ENCODE results near the gene ZFP36L2.

The ZFP36L2 gene

DNA sequence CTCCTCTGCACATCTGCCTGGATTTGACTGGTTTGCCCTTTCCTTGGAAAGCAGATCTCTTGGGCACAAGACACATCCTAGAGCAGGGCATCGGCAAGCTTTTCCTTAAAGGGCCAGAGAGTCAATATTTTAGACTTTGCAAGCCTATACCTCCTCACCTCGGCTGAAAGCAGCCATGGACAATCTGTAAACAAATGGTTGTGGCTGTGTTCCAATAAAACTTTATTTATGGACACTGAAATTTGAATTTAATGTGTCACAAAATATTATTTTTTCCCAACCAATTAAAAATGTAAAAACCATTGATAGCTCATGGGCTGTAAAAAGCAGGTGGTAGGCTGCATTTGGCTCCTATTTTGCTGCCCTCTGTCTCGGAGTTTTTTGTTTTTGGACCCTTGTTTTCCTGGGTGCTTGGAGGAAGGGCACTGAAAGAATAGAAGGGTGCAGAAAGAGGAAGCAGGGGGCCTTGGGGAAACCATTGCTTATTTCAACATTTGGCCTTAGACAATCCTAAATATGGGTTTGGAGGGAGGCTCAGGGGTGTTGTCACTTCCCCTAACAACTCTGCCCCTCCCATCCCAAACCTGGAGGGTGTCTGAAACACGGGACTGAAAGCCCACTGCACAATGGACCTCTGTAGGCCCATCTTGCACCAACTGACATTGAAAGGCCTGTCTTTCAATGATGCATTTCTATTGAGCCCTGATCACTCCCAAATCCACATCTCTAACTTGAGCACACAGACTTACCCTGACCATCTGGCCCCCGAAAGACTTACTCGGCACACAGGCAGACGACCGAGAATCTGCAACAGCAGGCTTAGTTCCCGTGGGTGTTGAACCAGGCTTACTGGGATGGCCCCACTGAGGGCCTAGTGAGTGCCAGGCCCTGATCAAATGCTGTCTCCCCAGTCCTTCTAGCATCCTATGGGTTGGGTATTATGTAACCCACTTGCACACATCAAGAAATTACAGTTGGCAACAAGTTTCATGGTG is 7.1 kb upstream of the ZFP36L2 start:
- TF ChIP-seq, protein P1, sequence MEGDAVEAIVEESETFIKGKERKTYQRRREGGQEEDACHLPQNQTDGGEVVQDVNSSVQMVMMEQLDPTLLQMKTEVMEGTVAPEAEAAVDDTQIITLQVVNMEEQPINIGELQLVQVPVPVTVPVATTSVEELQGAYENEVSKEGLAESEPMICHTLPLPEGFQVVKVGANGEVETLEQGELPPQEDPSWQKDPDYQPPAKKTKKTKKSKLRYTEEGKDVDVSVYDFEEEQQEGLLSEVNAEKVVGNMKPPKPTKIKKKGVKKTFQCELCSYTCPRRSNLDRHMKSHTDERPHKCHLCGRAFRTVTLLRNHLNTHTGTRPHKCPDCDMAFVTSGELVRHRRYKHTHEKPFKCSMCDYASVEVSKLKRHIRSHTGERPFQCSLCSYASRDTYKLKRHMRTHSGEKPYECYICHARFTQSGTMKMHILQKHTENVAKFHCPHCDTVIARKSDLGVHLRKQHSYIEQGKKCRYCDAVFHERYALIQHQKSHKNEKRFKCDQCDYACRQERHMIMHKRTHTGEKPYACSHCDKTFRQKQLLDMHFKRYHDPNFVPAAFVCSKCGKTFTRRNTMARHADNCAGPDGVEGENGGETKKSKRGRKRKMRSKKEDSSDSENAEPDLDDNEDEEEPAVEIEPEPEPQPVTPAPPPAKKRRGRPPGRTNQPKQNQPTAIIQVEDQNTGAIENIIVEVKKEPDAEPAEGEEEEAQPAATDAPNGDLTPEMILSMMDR (IDR thresholded peaks at IDR 0.05; ENCODE audit: extremely low read depth, missing control alignments), result no peak
- DNase-seq (ENCODE audit: low spot score), result no peak

DNA sequence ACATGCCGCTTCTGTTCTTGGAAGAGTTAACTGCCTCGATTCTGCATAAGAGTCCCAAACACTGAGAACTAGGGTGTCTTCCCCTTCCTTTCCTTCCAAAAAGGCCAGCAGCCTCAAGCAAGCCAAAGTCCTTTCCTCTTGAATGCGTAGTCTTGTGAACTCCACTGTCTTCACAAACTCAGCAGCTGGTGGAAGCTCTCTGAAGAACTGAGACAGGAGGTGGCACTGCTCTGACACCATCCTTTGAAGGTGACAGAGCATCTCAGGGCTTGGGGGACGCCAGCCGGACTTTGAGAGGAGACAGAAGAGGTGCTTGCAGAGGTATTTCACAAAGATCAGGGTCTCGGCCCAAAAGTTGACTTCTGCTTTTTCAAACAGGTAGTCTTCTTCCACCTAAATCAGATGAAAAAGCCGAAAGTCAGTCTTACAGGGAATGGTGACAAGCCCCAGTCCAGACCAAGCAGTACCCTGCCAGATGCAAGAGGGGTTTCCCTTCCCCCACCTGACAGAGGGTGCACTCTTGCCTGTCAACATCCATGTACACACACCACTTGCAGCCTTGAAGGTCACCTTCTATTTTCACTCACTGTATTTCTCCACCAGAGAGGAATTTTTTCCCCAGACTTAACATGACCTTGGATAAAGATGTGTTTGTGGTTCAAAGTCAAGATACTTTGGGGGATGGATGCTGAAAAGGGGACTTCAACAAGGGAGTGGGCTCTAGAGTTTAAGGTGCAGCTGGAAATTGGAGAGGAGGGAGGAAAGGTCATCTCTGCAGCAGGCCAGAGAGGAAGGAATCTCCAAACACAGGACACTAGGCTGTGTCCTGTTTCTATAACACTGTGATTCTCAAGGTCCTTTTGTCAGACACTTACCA is 4.8 kb upstream of the ZFP36L2 start:
- no peak for DNase-seq (ENCODE audit: low spot score)
- TF ChIP-seq, protein P1 (IDR thresholded peaks at IDR 0.05; ENCODE audit: extremely low read depth, missing control alignments), result no peak

DNA sequence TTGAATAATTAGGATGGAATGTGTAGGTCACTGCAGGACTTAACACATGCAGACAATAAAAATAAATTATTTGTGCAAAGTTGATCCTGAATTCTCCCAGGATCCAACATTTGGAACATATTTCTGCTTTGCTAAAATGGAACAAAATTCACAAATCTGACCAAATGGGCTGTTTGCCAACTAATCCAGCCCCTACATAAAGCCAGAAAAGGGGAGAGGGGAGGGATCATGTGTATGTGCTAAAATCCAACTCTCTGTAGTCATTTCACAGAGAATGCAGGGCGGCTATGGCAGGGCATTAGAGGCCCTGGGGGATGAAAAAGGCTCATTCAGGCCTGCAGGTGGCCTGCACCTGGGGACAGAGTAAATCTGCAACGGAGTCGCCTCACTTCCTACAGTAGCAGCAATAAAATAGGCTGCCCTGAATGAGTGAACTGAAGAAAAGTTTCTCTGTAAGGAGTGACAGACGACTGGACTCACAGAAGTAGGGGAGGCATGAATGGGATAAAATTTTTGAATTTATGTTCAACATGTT is 4.0 kb upstream of the ZFP36L2 start:
- TF ChIP-seq, protein P1 (IDR thresholded peaks at IDR 0.05; ENCODE audit: extremely low read depth, missing control alignments), result no peak
- DNase-seq (ENCODE audit: low spot score), result no peak

DNA sequence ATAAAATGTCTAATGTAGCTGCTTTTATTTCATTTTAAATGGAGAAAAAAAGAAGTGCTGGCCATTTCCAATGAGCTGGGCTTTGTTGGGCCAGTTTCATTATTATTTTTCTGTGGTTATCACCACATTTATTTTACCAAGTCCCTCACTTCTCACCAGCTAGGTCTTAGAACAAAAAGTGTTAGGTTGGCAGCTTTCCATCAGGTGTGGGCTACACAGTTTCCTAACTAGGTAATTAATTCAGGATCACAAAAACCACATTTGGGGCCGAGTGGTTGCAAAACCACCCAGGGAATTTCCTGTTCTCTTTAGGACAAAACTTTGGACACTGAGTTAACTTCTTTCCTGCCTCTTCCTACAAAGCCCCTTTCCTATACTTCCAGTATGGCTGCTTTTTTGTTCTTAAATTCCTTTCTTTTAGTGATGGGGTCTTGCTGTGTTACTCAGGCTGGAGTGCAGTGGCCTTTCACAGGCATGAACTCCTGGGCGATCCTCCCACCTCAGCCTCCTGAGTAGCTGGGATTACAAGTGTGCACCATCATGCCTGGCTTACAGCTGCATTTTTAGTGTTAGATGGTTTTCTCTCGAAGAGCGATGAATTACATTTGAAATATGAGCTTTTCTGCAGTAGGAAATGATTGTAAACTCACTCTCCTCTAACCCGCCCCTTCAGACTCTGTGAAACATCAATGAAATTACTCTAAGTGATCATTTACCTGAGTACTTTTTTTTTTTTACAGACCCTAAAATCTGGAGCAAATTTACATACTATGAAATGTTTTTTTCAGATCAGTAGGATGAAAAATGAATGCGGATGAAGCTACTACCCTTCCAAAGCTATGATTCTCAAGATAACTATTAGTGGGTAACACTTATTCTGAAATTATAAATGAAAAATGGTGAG is 2.6 kb upstream of the ZFP36L2 start:
- TF ChIP-seq, protein P1 (IDR thresholded peaks at IDR 0.05; ENCODE audit: extremely low read depth, missing control alignments), result no peak
- no peak for DNase-seq (ENCODE audit: low spot score)

DNA sequence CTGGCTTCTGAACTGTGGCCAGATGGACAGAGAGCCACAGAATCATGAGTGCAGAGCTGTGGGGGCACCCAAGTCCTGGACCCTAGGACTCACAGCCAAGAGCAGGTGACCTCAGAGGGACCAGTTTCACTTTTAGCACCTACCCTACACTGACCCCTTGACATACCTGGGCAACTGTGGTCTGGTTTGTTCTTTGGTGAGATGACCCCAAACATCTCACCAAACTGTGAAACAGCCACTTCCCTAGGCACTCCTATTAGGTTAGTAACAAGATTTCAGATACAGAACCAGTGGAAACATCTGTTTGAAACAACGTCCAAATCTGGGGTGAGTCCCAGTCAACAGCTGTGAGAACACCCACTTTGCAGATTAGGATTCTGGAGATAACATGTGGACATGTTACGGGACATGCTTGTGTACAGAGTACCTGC is 1.9 kb upstream of the ZFP36L2 start:
- DNase-seq (ENCODE audit: low spot score), result no peak

DNA sequence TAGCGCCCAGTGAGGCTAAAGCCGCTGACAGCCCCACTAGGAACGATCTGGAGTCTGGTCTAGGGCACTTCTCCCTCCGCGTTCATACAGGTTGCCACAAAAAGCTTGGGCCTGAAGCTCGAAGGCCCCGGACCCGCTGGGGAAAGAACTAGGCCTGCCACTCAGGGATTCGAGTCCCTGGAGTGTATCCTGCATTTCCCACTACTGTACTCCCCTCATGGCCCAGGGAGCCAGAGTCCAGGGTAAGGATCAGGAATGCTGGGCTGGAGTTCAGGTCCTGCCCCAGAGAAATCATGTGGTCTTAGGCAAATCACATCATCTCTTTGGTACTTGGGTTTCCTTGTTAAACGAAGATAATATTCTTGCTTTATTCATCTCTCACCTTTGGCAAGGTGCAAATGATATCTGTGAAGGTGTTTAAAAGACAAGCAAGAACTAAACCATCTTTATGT is 1.4 kb upstream of the ZFP36L2 start:
- TF ChIP-seq, protein P1 (IDR thresholded peaks at IDR 0.05; ENCODE audit: extremely low read depth, missing control alignments), result peak; percentile 17
- DNase-seq (ENCODE audit: low spot score), result peak; percentile 65

More for the DNA sequence above, 1.9 kb upstream of the ZFP36L2 start:
- TF ChIP-seq, protein P1 (IDR thresholded peaks at IDR 0.05; ENCODE audit: extremely low read depth, missing control alignments), result no peak

Data from GM20000 (cell line).